Left ventricle myocardium inferior (tissue), 1 donor: ENCODE results near the gene SMIM43. TPM values are rescaled to one million over a fixed set of nuclear protein-coding genes. Genes with fewer than 3 reads are reported as not detected.

Source experiments
- DNase-seq: peaks from one replicate; pipeline ENCODE4 v3.0.0-alpha.2; 2020
- H3K27ac ChIP-seq: fragments of 200-600 bp; replicated peaks from 2 replicates; pipeline ENCODE4 v1.8.0; 2021
- H3K27me3 ChIP-seq: fragments of 200-600 bp; 2 replicates; pipeline ENCODE4 v1.8.0; 2021; ENCODE audit warnings: low read depth
- H3K36me3 ChIP-seq: fragments of 200-600 bp; 2 replicates; pipeline ENCODE4 v1.8.0; 2021
- H3K4me1 ChIP-seq: fragments of 200-600 bp; 2 replicates; pipeline ENCODE4 v1.8.0; 2021
- H3K4me3 ChIP-seq: fragments of 200-600 bp; 2 replicates; pipeline ENCODE4 v1.8.0; 2021; ENCODE audit warnings: mild to moderate bottlenecking, moderate library complexity
- H3K9me3 ChIP-seq: fragments of 200-600 bp; replicated peaks from 2 replicates; pipeline ENCODE4 v1.8.0; 2021
- intact Hi-C: fragments of 100-400 bp; cut with micrococcal nuclease; formaldehyde crosslinking; loops from one replicate; pipeline ENCODE4 v1.11.0; 2022
- total RNA-seq: library from RNA; stranded (reverse); fragmentation: NEBNext Ultra II Directional; extraction: Animal tissue kit (Norgen Biotek cat#: 25700); gene quantifications from one replicate; pipeline ENCODE4 v1.2.1, GENCODE V29; 2021
- TF ChIP-seq, protein P1 (sequence below): fragments of 200-600 bp; IDR thresholded peaks from 2 replicates; pipeline ENCODE4 v1.8.0; 2021; ENCODE audit warnings: antibody characterized with exemption, mild to moderate bottlenecking, borderline replicate concordance
- donor health status: DM: no; HTN: yes; CAD: no; lungs with severe emphysema.

Gene SMIM43
- total RNA-seq, 1 donor from 2014 or later, result not detected

DNA sequence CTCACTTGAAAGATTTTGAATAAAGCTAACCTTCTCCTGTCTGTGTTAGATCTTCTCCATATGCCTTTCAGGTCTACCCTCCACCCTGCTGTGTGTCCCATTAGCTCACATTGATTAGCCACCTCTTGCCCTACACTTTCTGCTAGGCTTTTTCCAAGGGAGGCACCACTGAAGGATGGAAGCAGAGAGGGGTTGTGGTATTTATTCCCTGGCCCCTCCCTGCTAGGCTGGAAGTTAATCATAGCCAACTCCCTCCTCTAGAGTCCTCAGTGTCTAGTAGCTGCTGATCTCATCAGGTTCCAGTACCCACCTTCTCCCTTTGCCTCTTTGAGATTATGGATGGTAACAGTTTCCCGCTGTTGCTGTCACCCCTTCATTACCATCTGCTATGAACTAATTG, 8.9 kb upstream of the SMIM43 start:
- Histone ChIP-seq H3K9me3 (no peaks in the 10 kb centered on the region), H3K27me3 (peaks cover 27% of the 10 kb centered on the region), H3K4me1 (no peaks in the 10 kb centered on the region), H3K4me3 (no peak overlapping the region), H3K36me3 (no peaks in the 10 kb centered on the region), H3K27ac (no peak overlapping the region)
- TF ChIP-seq, protein P1, sequence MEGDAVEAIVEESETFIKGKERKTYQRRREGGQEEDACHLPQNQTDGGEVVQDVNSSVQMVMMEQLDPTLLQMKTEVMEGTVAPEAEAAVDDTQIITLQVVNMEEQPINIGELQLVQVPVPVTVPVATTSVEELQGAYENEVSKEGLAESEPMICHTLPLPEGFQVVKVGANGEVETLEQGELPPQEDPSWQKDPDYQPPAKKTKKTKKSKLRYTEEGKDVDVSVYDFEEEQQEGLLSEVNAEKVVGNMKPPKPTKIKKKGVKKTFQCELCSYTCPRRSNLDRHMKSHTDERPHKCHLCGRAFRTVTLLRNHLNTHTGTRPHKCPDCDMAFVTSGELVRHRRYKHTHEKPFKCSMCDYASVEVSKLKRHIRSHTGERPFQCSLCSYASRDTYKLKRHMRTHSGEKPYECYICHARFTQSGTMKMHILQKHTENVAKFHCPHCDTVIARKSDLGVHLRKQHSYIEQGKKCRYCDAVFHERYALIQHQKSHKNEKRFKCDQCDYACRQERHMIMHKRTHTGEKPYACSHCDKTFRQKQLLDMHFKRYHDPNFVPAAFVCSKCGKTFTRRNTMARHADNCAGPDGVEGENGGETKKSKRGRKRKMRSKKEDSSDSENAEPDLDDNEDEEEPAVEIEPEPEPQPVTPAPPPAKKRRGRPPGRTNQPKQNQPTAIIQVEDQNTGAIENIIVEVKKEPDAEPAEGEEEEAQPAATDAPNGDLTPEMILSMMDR, result no peak
- intact Hi-C loops, result no loop called here
- DNase-seq, result no peak

DNA sequence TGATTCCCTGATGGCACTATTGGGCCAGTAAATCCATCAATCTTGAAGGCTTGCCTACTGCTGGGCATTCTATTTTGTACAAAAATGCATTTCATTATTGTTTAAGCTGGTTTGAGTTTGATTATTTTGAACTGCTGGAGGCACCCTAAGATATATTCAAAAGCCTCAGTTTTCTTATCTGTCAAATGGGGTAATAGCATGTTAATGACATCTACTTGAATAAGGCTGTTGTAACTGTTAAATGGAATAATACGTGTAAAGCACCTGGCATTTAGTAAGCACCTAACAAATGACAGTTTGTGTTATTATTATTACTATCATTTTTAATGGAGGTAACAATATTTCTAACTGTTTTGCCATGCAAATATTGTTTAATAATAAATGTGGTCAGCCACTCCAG, 6.9 kb upstream of the SMIM43 start:
- DNase-seq, result no peak
- Histone ChIP-seq H3K4me1 (no peaks in the 10 kb centered on the region), H3K27me3 (peaks cover 45% of the 10 kb centered on the region), H3K4me3 (no peak overlapping the region), H3K36me3 (no peaks in the 10 kb centered on the region), H3K27ac (no peak overlapping the region), H3K9me3 (no peaks in the 10 kb centered on the region)
- TF ChIP-seq, protein P1, result no peak
- intact Hi-C loops, result no loop called here

GRCh38 chr4:121769341-121769740, 4.4 kb upstream of the SMIM43 start:
- no peaks in the 10 kb centered on the region for H3K9me3 ChIP-seq
- no peak overlapping the region for H3K4me3 ChIP-seq
- no peaks in the 10 kb centered on the region for H3K36me3 ChIP-seq
- intact Hi-C loops, result no loop called here
- H3K4me1 ChIP-seq, result peaks cover 10% of the 10 kb centered on the region
- no peak overlapping the region for H3K27ac ChIP-seq
- H3K27me3 ChIP-seq, result peaks cover 70% of the 10 kb centered on the region
- no peak for DNase-seq
- TF ChIP-seq, protein P1, result no peak

DNA sequence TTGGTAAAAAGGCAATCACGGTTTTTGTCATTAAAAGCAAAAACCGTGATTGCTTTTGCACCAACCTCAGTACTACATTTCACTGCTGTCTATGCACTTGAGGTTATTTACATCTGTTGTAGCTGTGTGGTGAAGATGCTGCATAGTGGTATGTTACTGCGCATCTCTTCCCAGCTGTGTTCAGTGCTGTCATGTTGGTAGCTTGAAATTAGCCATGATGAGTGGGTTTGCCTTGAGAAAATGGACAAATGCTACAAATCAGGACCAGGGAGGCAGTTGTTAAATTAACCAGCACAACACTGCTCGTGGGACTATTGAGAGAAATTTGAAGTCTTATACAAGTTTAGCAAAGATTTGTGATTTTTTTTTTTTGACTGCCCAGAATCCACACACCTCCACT, 2.2 kb upstream of the SMIM43 start:
- TF ChIP-seq, protein P1, result no peak
- Histone ChIP-seq H3K27me3 (peaks cover 85% of the 10 kb centered on the region), H3K27ac (no peak overlapping the region), H3K4me1 (peaks cover 12% of the 10 kb centered on the region), H3K36me3 (no peaks in the 10 kb centered on the region), H3K9me3 (no peaks in the 10 kb centered on the region), H3K4me3 (no peak overlapping the region)
- intact Hi-C loops, result no loop called here
- no peak for DNase-seq

GRCh38 chr4:121765971-121766538, 1.1 kb upstream of the SMIM43 start:
- Histone ChIP-seq H3K36me3 (no peaks in the 10 kb centered on the region), H3K27me3 (peaks cover 93% of the 10 kb centered on the region), H3K4me3 (no peak overlapping the region), H3K9me3 (no peaks in the 10 kb centered on the region), H3K27ac (no peak overlapping the region), H3K4me1 (peaks cover 12% of the 10 kb centered on the region)
- TF ChIP-seq, protein P1, result no peak
- no peak for DNase-seq
- intact Hi-C loops, result no loop called here

DNA sequence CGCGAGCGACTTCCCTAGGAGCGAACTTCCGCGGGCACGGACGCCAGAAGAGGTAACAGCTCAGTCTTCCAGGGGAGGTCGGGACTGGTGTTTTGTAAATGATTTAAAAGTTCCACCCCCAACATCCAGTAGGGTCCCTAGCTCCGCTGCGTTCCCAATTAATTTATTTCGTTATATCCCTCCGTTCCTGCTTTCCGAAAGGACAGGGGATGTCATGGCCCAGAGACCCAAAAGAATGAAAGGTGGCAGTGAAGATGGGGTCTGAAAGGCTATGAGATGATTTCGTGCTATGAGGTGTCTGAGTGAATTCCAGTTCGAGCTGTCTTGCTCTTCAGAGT, 373 bp upstream of the SMIM43 start:
- H3K4me1 ChIP-seq, result peaks cover 12% of the 10 kb centered on the region
- H3K4me3 ChIP-seq, result peak overlapping the region; percentile 66
- intact Hi-C loops, result no loop called here
- H3K27ac ChIP-seq, result no peak overlapping the region
- no peak for DNase-seq
- no peaks in the 10 kb centered on the region for H3K9me3 ChIP-seq
- no peaks in the 10 kb centered on the region for H3K36me3 ChIP-seq
- peaks cover 94% of the 10 kb centered on the region for H3K27me3 ChIP-seq
- TF ChIP-seq, protein P1, result no peak
